IgD-negative memory B cell (primary cell): ENCODE measurements around the gene SSBP4. TPM values are rescaled to one million over a fixed set of nuclear protein-coding genes. Genes with fewer than 3 reads are reported as not detected.

ENCODE experiments used
- H3K27ac Mint-ChIP-seq, 3 donors: one replicate each; pipeline ENCODE4 v1.8.0; 2020 to 2022; ENCODE audit warnings: mild to moderate bottlenecking in 3 of 3, mixed read lengths in 3 of 3, moderate library complexity in 1 of 3
- H3K27me3 Mint-ChIP-seq: one replicate; pipeline ENCODE4 v1.8.0; 2021; ENCODE audit warnings: mixed read lengths
- H3K36me3 Mint-ChIP-seq: one replicate; pipeline ENCODE4 v1.8.0; 2020; ENCODE audit warnings: mild to moderate bottlenecking, mixed read lengths
- H3K4me1 Mint-ChIP-seq, 3 donors: one replicate each; pipeline ENCODE4 v1.8.0; 2020 to 2022; ENCODE audit warnings: mixed read lengths in 3 of 3, mild to moderate bottlenecking in 1 of 3
- H3K4me3 Mint-ChIP-seq, 4 donors: one replicate each; pipeline ENCODE4 v1.8.0; 2020 to 2022; ENCODE audit warnings: mild to moderate bottlenecking in 4 of 4, mixed read lengths in 4 of 4, moderate library complexity in 3 of 4
- H3K9me3 Mint-ChIP-seq, 3 donors: one replicate each; pipeline ENCODE4 v1.8.0; 2020 to 2021; ENCODE audit warnings: mixed read lengths in 3 of 3, mild to moderate bottlenecking in 1 of 3
- polyA plus RNA-seq: library from polyadenylated mRNA; unstranded; fragments of 300-500 nt; fragmentation: Illumina TruSeq; gene quantifications from one replicate; pipeline ENCODE4 v1.2.3, GENCODE V29; 2021

The SSBP4 gene
- polyA plus RNA-seq, 1 donor from 2014 or later = 97.4 TPM

GRCh38 chr19:18446145-18446810 lies 27.1 kb downstream of the SSBP4 start:
- peaks cover 4% of the 10 kb centered on the region for H3K36me3 Mint-ChIP-seq
- no peaks in the 10 kb centered on the region for H3K9me3 Mint-ChIP-seq
- peaks cover 7 to 9% (median 9%) of the 10 kb centered on the region in 3 donors for H3K4me1 Mint-ChIP-seq
- H3K4me3 Mint-ChIP-seq = no peak overlapping the region
- H3K27ac Mint-ChIP-seq = peak overlapping the region in 1 of 3 donors; percentile 63
- H3K27me3 Mint-ChIP-seq = no peaks in the 10 kb centered on the region

- peaks cover 4% of the 10 kb centered on the region for H3K36me3 Mint-ChIP-seq
- no peak overlapping the region for H3K4me3 Mint-ChIP-seq
- peaks cover 7 to 9% (median 9%) of the 10 kb centered on the region in 3 donors for H3K4me1 Mint-ChIP-seq
- H3K9me3 Mint-ChIP-seq = no peaks in the 10 kb centered on the region
- H3K27ac Mint-ChIP-seq = peak overlapping the region in 1 of 3 donors; percentile 63
- no peaks in the 10 kb centered on the region for H3K27me3 Mint-ChIP-seq
Measured at GRCh38 chr19:18446811-18447359, 27.7 kb downstream of the SSBP4 start.

- Mint-ChIP-seq H3K27me3 (no peaks in the 10 kb centered on the region), H3K27ac (no peak overlapping the region)
Measured at GRCh38 chr19:18449552-18449951, 30.4 kb downstream of the SSBP4 start.

DNA sequence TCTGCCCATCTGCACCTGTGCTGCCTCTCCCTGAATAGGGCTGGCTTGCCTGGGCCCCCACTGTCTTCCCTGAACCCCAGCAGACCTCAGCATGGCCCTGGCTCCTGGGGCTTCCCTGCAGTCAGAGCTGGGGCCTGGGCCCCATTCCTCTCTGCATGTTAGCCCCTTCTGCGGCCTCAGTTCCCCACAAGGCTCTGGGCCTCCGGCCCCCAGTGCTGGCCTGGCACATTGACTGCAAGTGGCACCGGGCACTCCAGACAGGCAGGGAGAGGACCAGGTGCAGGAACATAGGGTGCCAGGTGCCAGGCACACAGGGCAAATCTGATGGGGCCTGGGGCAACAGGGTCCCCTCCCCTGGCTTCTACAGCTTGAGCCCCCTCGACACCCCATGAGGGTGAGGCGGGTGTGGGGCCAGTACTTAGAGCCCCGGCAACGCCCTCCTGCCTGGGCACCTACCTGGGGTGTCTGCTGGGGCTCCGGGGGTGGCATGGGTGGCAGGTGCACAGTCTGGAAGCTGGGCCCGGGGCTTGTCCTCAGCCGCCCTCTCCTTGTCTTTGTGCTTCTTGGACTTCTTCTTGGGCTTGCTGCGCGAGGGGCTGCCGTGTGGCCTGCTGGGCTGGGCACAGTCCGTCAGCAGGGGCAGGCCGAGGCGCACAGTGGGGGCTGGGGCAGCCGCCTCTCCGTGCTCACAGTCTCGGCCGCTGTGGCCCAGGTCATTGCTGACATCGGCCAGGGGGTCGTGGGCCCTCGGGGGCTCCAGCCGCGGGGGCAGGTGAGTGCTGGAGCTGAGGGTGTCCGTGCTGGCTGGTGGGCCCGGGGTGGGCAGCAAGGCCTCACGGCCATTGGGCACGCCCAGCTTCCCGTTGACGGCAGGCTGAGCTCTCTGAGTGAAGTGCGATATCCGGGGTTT lies 31.1 kb downstream of the SSBP4 start:
- Mint-ChIP-seq H3K9me3 (no peaks in the 10 kb centered on the region), H3K27ac (peak overlapping the region in 2 of 3 donors; percentile 76 to 77), H3K4me3 (peak overlapping the region in 1 of 4 donors; percentile 47), H3K36me3 (peaks cover 4% of the 10 kb centered on the region), H3K4me1 (peaks cover 3 to 4% (median 3%) of the 10 kb centered on the region in 3 donors), H3K27me3 (no peaks in the 10 kb centered on the region)

More at GRCh38 chr19:18449552-18449951, 30.4 kb downstream of the SSBP4 start:
- H3K4me3 Mint-ChIP-seq = no peak overlapping the region
- peaks cover 4% of the 10 kb centered on the region for H3K36me3 Mint-ChIP-seq
- H3K4me1 Mint-ChIP-seq = peaks cover 3 to 4% (median 3%) of the 10 kb centered on the region in 3 donors
- no peaks in the 10 kb centered on the region for H3K9me3 Mint-ChIP-seq

DNA sequence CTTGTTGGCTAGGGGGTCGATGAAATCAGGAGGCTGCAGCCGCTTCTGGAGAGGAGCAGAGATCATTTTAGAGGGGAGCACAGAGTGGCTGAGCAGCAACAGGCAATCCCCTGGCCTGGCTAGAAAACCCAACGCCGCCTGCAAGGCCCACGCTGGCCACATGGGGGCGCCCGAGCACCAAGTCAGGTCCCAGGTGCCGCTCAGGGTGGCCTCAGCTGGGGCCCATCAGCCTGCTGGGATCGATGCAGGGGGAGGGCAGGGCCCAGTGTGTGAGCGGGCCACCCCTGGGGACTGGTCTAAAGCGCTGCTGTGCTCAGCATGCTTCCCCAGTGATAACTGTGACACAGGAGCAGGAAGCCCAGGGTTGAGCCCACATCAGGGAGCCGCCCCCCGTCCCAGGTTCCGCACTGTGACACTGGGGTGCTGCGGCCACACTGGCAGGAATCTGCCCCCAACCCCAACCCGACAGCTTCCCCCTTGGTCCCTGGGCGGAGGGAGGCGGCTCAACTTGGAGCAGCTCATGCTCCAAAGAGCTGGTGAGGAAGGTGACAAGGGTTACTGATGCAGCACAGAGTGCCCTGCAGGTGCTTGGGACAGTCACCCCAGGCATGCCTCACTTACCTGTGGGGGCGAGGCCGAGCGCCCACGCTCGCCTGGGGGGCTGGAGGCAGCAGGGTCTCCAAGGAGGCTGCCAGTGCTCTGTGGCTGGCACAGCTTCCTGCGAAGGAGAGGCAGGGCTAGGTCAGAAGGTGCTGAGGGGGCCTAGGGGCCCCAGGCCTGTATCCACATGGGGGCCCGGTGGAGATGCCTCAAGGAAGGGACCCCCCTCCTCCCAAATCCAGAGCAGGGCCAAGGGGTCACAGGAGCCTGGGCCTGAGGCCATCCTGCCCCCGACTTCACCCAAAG lies 32.0 kb downstream of the SSBP4 start:
- peaks cover 6% of the 10 kb centered on the region for H3K36me3 Mint-ChIP-seq
- H3K27me3 Mint-ChIP-seq = no peaks in the 10 kb centered on the region
- peak overlapping the region in 1 of 4 donors; percentile 47 for H3K4me3 Mint-ChIP-seq
- H3K4me1 Mint-ChIP-seq = peaks cover 3 to 5% (median 4%) of the 10 kb centered on the region in 3 donors
- peak overlapping the region in 2 of 3 donors; percentile 76 to 77 for H3K27ac Mint-ChIP-seq
- H3K9me3 Mint-ChIP-seq = no peaks in the 10 kb centered on the region

- Mint-ChIP-seq H3K27ac (no peak overlapping the region), H3K27me3 (no peaks in the 10 kb centered on the region), H3K9me3 (no peaks in the 10 kb centered on the region), H3K36me3 (peaks cover 9% of the 10 kb centered on the region), H3K4me1 (peaks cover 3 to 5% (median 4%) of the 10 kb centered on the region in 3 donors), H3K4me3 (no peak overlapping the region)
Measured at GRCh38 chr19:18452386-18452785, 33.2 kb downstream of the SSBP4 start.

GRCh38 chr19:18453269-18454024 lies 34.2 kb downstream of the SSBP4 start:
- peak overlapping the region in 1 of 4 donors; percentile 12 for H3K4me3 Mint-ChIP-seq
- peaks cover 6% of the 10 kb centered on the region for H3K36me3 Mint-ChIP-seq
- no peaks in the 10 kb centered on the region for H3K27me3 Mint-ChIP-seq
- H3K27ac Mint-ChIP-seq = no peak overlapping the region
- peaks cover 3 to 5% (median 4%) of the 10 kb centered on the region in 3 donors for H3K4me1 Mint-ChIP-seq
- H3K9me3 Mint-ChIP-seq = no peaks in the 10 kb centered on the region

DNA sequence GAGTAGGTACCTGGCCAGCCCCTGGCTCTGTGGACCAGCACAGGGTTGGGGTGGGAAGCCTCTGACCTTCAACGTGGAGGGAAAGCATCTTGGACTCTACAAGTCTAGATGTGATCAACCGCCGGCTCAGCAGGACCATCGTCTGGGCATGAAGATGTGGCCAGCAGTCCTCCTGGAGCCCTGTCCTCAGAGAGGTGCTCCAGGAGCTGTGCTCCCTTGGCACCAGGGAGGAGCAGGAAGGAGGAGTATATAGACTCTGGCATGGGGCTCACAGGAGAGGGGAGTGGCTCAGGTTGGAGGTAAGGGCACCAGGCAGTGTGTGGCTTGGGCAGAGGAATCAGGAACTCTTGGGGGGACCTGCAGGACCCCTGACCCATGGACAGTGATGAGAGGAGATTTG lies 37.1 kb downstream of the SSBP4 start:
- Mint-ChIP-seq H3K27me3 (no peaks in the 10 kb centered on the region), H3K36me3 (peaks cover 5% of the 10 kb centered on the region), H3K27ac (no peak overlapping the region), H3K4me1 (peaks cover 0 to 2% (median 0%) of the 10 kb centered on the region in 3 donors), H3K9me3 (no peaks in the 10 kb centered on the region), H3K4me3 (no peak overlapping the region)

GRCh38 chr19:18456974-18457373 lies 37.8 kb downstream of the SSBP4 start:
- Mint-ChIP-seq H3K4me1 (peaks cover 0 to 4% (median 0%) of the 10 kb centered on the region in 3 donors), H3K27ac (no peak overlapping the region), H3K4me3 (no peak overlapping the region), H3K9me3 (no peaks in the 10 kb centered on the region), H3K36me3 (peaks cover 5% of the 10 kb centered on the region), H3K27me3 (no peaks in the 10 kb centered on the region)

DNA sequence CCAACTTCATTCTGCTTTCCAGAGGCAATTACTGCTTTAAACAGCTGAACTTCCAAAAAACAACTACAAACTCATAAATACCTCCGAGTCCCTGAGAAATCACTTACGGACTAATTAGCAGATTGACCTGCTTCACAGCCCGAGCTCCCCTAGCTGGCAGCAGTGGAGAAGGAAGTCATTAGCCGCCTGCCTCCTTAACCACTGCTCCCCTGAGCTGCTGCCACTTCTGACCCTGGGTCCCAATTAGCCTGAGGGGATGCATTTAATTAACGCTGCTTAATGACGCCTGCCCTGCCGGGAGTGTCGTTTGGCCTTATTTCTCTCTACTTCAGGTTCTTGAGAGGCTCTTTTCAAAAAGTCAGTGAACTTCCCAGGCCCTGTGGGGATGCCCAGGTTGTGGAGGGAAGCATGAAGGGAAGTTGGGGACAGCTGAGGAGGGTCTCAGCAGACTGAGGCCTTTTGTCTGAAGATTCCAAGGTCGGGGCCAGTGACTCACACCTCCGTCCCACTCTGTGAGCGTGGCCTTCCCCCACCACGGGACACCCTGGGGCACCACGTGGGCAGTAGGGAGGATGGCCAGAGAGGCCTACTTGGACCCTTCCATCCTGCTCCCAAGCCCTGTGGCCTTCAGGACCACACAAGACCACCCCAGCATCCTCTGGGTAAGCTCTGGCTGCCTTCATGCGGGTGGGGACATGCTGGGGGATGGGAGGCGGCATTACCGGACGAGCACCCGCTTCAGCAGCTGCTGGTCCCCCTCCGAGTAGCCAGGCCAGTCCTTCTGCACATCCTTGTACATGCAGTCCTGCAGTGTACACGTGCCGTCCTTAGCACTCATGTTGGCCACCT lies 38.5 kb downstream of the SSBP4 start:
- H3K4me1 Mint-ChIP-seq = peaks cover 0 to 6% (median 0%) of the 10 kb centered on the region in 3 donors
- H3K36me3 Mint-ChIP-seq = peaks cover 6% of the 10 kb centered on the region
- H3K9me3 Mint-ChIP-seq = no peaks in the 10 kb centered on the region
- H3K27me3 Mint-ChIP-seq = no peaks in the 10 kb centered on the region
- peak overlapping the region in 1 of 4 donors; percentile 61 for H3K4me3 Mint-ChIP-seq
- H3K27ac Mint-ChIP-seq = no peak overlapping the region

GRCh38 chr19:18460900-18461299 lies 41.7 kb downstream of the SSBP4 start:
- Mint-ChIP-seq H3K9me3 (no peaks in the 10 kb centered on the region), H3K36me3 (peaks cover 6% of the 10 kb centered on the region), H3K4me1 (peaks cover 0 to 7% (median 3%) of the 10 kb centered on the region in 3 donors)

DNA sequence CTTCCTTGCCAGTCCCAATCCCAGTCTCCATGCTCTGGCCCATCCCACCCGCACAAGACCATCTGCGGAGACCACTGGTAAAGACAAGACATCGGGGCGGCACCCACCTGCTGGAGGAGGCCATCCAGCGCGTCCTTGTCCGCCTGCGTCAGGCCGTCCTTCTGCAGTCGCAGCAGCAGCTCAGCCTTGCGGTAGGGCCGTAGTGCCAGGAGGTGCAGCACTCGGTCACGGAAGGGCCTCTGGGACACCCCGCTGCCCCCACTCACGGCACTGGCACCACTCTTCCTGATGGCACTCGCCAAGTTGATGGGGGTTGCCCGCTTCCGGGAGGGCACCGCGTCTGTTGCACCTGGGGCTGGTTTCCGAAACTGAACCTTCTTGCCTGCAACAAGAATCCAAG lies 42.3 kb downstream of the SSBP4 start:
- Mint-ChIP-seq H3K27me3 (no peaks in the 10 kb centered on the region), H3K36me3 (peaks cover 2% of the 10 kb centered on the region), H3K4me1 (peaks cover 0 to 5% (median 3%) of the 10 kb centered on the region in 3 donors), H3K4me3 (peak overlapping the region in 1 of 4 donors; percentile 36), H3K27ac (peak overlapping the region in 1 of 3 donors; percentile 76), H3K9me3 (no peaks in the 10 kb centered on the region)

More at GRCh38 chr19:18460900-18461299, 41.7 kb downstream of the SSBP4 start:
- no peak overlapping the region for H3K27ac Mint-ChIP-seq
- no peaks in the 10 kb centered on the region for H3K27me3 Mint-ChIP-seq
- no peak overlapping the region for H3K4me3 Mint-ChIP-seq

GRCh38 chr19:18464646-18465045 lies 45.4 kb downstream of the SSBP4 start:
- H3K9me3 Mint-ChIP-seq = no peaks in the 10 kb centered on the region
- no peak overlapping the region for H3K4me3 Mint-ChIP-seq
- H3K36me3 Mint-ChIP-seq = peaks cover 2% of the 10 kb centered on the region
- H3K4me1 Mint-ChIP-seq = peaks cover 0 to 5% (median 3%) of the 10 kb centered on the region in 3 donors
- peak overlapping the region in 1 of 3 donors; percentile 77 for H3K27ac Mint-ChIP-seq
- H3K27me3 Mint-ChIP-seq = no peaks in the 10 kb centered on the region
